GM23338 (cell line): Measurements from ENCODE around the gene TBX10. TPM values are rescaled to one million over a fixed set of nuclear protein-coding genes. Genes with fewer than 3 reads are reported as not detected.

Experiments used
- ATAC-seq: fragments of 200-7000 bp; cut with Tn5 transposase; 3 replicates; pipeline ENCODE4 v1.9.1; 2020
- DNase-seq: peaks from one replicate; pipeline ENCODE4 v3.0.0-alpha.2; 2015; ENCODE audit warnings: low spot score
- H2AFZ ChIP-seq: fragments of 200-600 bp; sonication (generic); 2 replicates; pipeline ENCODE4 v1.8.0; 2016; ENCODE audit warnings: antibody characterized with exemption, mild to moderate bottlenecking, moderate library complexity
- H3F3A ChIP-seq: fragments of 200-600 bp; sonication (generic); replicated peaks from 2 replicates; pipeline ENCODE4 v1.8.0; 2017; ENCODE audit warnings: antibody characterized with exemption, mixed run types, low read depth
- H3K27ac ChIP-seq: fragments of 200-600 bp; sonication (generic); 2 replicates; pipeline ENCODE4 v1.6.1; 2016; ENCODE audit warnings: low read depth
- H3K27me3 ChIP-seq: fragments of 200-600 bp; sonication (generic); 2 replicates; pipeline ENCODE4 v1.8.0; 2016; ENCODE audit warnings: mild to moderate bottlenecking, mixed run types, moderate library complexity; ENCODE audit not compliant: insufficient read depth
- H3K36me3 ChIP-seq: fragments of 200-600 bp; sonication (generic); 2 replicates; pipeline ENCODE4 v1.8.0; 2016; ENCODE audit warnings: mild to moderate bottlenecking; ENCODE audit not compliant: insufficient read depth
- H3K4me1 ChIP-seq: fragments of 200-600 bp; sonication (generic); 2 replicates; pipeline ENCODE4 v1.8.0; 2016; ENCODE audit warnings: mild to moderate bottlenecking, moderate library complexity; ENCODE audit not compliant: insufficient read depth
- H3K4me2 ChIP-seq: fragments of 200-600 bp; sonication (generic); 2 replicates; pipeline ENCODE4 v1.7.1; 2017; ENCODE audit warnings: mixed run types
- H3K4me3 ChIP-seq: fragments of 200-600 bp; sonication (generic); 2 replicates; pipeline ENCODE4 v1.6.1; 2016; ENCODE audit warnings: mixed run types
- H3K79me2 ChIP-seq: fragments of 200-600 bp; sonication (generic); replicated peaks from 2 replicates; pipeline ENCODE4 v1.8.0; 2017; ENCODE audit warnings: mild to moderate bottlenecking; ENCODE audit not compliant: insufficient read depth
- H3K9me2 ChIP-seq: fragments of 200-600 bp; sonication (generic); 2 replicates; pipeline ENCODE4 v1.8.0; 2017; ENCODE audit not compliant: insufficient read depth
- H4K20me1 ChIP-seq: fragments of 200-600 bp; sonication (generic); replicated peaks from 2 replicates; pipeline ENCODE4 v1.8.0; 2017; ENCODE audit warnings: mild to moderate bottlenecking; ENCODE audit not compliant: insufficient read depth
- H3K27ac Mint-ChIP-seq: 2 replicates; pipeline ENCODE4 v1.8.0; 2020; ENCODE audit warnings: inconsistent platforms, mild to moderate bottlenecking, moderate library complexity, mixed read lengths
- H3K27me3 Mint-ChIP-seq: 3 replicates; pipeline ENCODE4 v1.8.0; 2022; ENCODE audit warnings: low read depth, mild to moderate bottlenecking, moderate library complexity, mixed read lengths, inconsistent platforms; ENCODE audit not compliant: insufficient read depth, poor library complexity
- H3K36me3 Mint-ChIP-seq: 3 replicates; pipeline ENCODE4 v1.8.0; 2021; ENCODE audit warnings: low read depth, mild to moderate bottlenecking, inconsistent platforms, moderate library complexity, mixed read lengths
- H3K4me1 Mint-ChIP-seq: 3 replicates; pipeline ENCODE4 v1.8.0; 2020; ENCODE audit warnings: mild to moderate bottlenecking, inconsistent platforms, mixed read lengths
- H3K4me3 Mint-ChIP-seq: 3 replicates; pipeline ENCODE4 v1.8.0; 2021; ENCODE audit warnings: moderate library complexity, mild to moderate bottlenecking, inconsistent platforms, mixed read lengths
- H3K9me3 Mint-ChIP-seq: 3 replicates; pipeline ENCODE4 v1.8.0; 2020; ENCODE audit warnings: moderate library complexity, mild to moderate bottlenecking, inconsistent platforms, mixed read lengths
- CREB1 ChIP-seq: fragments of 250-450 bp; sonication (Bioruptor Pico); IDR thresholded peaks from 2 replicates; pipeline ENCODE4 v1.5.0; 2020; ENCODE audit warnings: low read depth, mild to moderate bottlenecking, moderate library complexity
- CTCF ChIP-seq, 2 experiments: fragments of 200-600 bp in 1 of 2; sonication (generic) in 1 of 2; conservative IDR thresholded peaks; 2 replicates each; pipeline versions ENCODE4 v1.5.1 to v1.6.1; 2016 to 2017; ENCODE audit warnings: antibody characterized with exemption in 2 of 2, low read depth in 2 of 2, mild to moderate bottlenecking in 2 of 2, moderate library complexity in 1 of 2
- ETS1 ChIP-seq: IDR thresholded peaks from 2 replicates; pipeline ENCODE4 v1.6.1; 2016; ENCODE audit warnings: antibody characterized with exemption
- JUNB ChIP-seq: IDR thresholded peaks from one replicate; pipeline ENCODE4 v1.6.1; 2016; ENCODE audit warnings: antibody characterized with exemption; ENCODE audit not compliant: unreplicated experiment
- POLR2AphosphoS5 ChIP-seq: IDR thresholded peaks from 2 replicates; pipeline ENCODE4 v1.6.1; 2016; ENCODE audit warnings: antibody characterized with exemption, low read depth
- STAT1 ChIP-seq: IDR thresholded peaks from one replicate; pipeline ENCODE4 v1.6.1; 2016; ENCODE audit warnings: antibody characterized with exemption; ENCODE audit not compliant: unreplicated experiment
- ZNF114 ChIP-seq: fragments of 250-450 bp; sonication (Bioruptor Pico); IDR thresholded peaks from 2 replicates; pipeline ENCODE4 v1.5.0; 2020; ENCODE audit warnings: mild to moderate bottlenecking, moderate library complexity
- ZNF331 ChIP-seq: fragments of 250-450 bp; sonication (Bioruptor Pico); IDR thresholded peaks from 2 replicates; pipeline ENCODE4 v1.5.0; 2020; ENCODE audit warnings: low read depth, mild to moderate bottlenecking, moderate library complexity
- ZNF462 ChIP-seq: fragments of 250-450 bp; sonication (Bioruptor Pico); IDR thresholded peaks from 2 replicates; pipeline ENCODE4 v1.5.0; 2020; ENCODE audit warnings: mild to moderate bottlenecking, moderate library complexity
- polyA plus RNA-seq: library from polyadenylated mRNA; unstranded; fragments of >200 nt; fragmentation: Nextera tagmentation; extraction: Ambion mirVana; gene quantifications from 2 replicates; pipeline ENCODE4 v1.2.1, GENCODE V29; 2016
- total RNA-seq: library from RNA; depleted of rRNA; stranded (reverse); fragments of >200 nt; shearing (Covaris generic); gene quantifications from 2 replicates; pipeline ENCODE4 v1.2.3, GENCODE V29; 2014

Gene TBX10
- total and polyA plus RNA-seq, 2 experiments from 2014 or later, result 0.10 TPM; not detected in 1

- Histone ChIP-seq H3K36me3 (no peaks in the 10 kb centered on the region), H2AFZ (peak overlapping the region; percentile 66; the same call in 1 of the 2 replicates), H3K27me3 (no peaks in the 10 kb centered on the region), H3K79me2 (peaks cover 9% of the 10 kb centered on the region; the same call in 1 of the 2 replicates), H3K9me2 (no peaks in the 10 kb centered on the region), H4K20me1 (no peaks in the 10 kb centered on the region), H3K4me2 (peak overlapping the region; percentile 96), H3K4me3 (peak overlapping the region; percentile 97), H3F3A (0 out of 2 replicates have a peak, but pooled peaks cover 6% of the 10 kb centered on the region), H3K4me1 (peaks cover 26% of the 10 kb centered on the region), H3K27ac (no peak overlapping the region)
- ATAC-seq, result no peak
- no peak for DNase-seq
- no peak for TF ChIP-seq ZNF331
- no peak for TF ChIP-seq CREB1 (CRISPR knock-in tag)
- TF ChIP-seq ZNF462 (CRISPR knock-in tag), result no peak
- TF ChIP-seq ETS1, result no peak
- no peak for TF ChIP-seq POLR2AphosphoS5
- TF ChIP-seq JUNB, result no peak
- no peak for TF ChIP-seq STAT1
- no peak for TF ChIP-seq CTCF (conservative IDR thresholded peaks at IDR 0.05; ENCODE audit: low read depth in 2 of 2)
- TF ChIP-seq ZNF114, result no peak
- Mint-ChIP-seq H3K4me3 (peak overlapping the region; percentile 91), H3K36me3 (peaks cover 27% of the 10 kb centered on the region), H3K27me3 (peaks cover 1% of the 10 kb centered on the region), H3K27ac (peak overlapping the region; percentile 74), H3K4me1 (peaks cover 21% of the 10 kb centered on the region), H3K9me3 (peaks cover 4% of the 10 kb centered on the region; the same call in 2 of the 3 replicates)
Observed at GRCh38 chr11:67607507-67607906, 32.1 kb downstream of the TBX10 start.
